Psoas muscle (tissue), 8 donors: ENCODE measurements around the gene SLC27A1. TPM values are rescaled to one million over a fixed set of nuclear protein-coding genes. Genes with fewer than 3 reads are reported as not detected.
"Not testable (repeated sequence)": the region's sequence is repeated elsewhere in the genome, so short reads cannot be mapped to it uniquely, and the experiment has no call there.

Experiments
- ATAC-seq, 4 donors: fragments of 200-7000 bp; cut with Tn5 transposase; one replicate each; pipeline ENCODE4 v1.9.1; 2020; ENCODE audit warnings: moderate library complexity in 3 of 4, mild to moderate bottlenecking in 2 of 4
- DNase-seq, 2 donors: peaks; one replicate each; pipeline ENCODE4 v3.0.0-alpha.2; 2020
- H3K27ac ChIP-seq: fragments of 200-600 bp; one replicate; pipeline ENCODE4 v1.8.0; 2022
- H3K27me3 ChIP-seq, 3 donors: fragments of 200-600 bp in 1 of 3; one replicate each; pipeline versions ENCODE4 v1.6.1 to v1.8.0; 2013 to 2022; ENCODE audit warnings: low read length in 2 of 3, mild to moderate bottlenecking in 2 of 3, moderate library complexity in 1 of 3; ENCODE audit not compliant: insufficient read depth in 3 of 3
- H3K36me3 ChIP-seq, 2 donors: fragments of 200-600 bp in 1 of 2; one replicate each; pipeline versions ENCODE4 v1.6.1 to v1.8.0; 2013 to 2022; ENCODE audit warnings: low read depth in 1 of 2, mild to moderate bottlenecking in 1 of 2, moderate library complexity in 1 of 2; ENCODE audit not compliant: insufficient read depth in 1 of 2
- H3K4me1 ChIP-seq: fragments of 200-600 bp; one replicate; pipeline ENCODE4 v1.8.0; 2022
- H3K4me3 ChIP-seq: fragments of 200-600 bp; one replicate; pipeline ENCODE4 v1.8.0; 2022; ENCODE audit warnings: mild to moderate bottlenecking
- H3K9me3 ChIP-seq: fragments of 200-600 bp; one replicate; pipeline ENCODE4 v1.8.0; 2022
- CTCF ChIP-seq: fragments of 200-600 bp; IDR thresholded peaks from one replicate; pipeline ENCODE4 v1.8.0; 2022; ENCODE audit warnings: antibody characterized with exemption
- WGBS, 3 donors: extraction: QIAGEN DNeasy Blood & Tissue Kit; methylation state at CpG; one replicate each; pipeline versions ENCODE4 v1.1.6 to v1.1.7; 2013; 5-methylcytosine and 5-hydroxymethylcytosine counted together
- intact Hi-C, 2 donors: fragments of 100-400 bp; cut with DNase I; formaldehyde crosslinking; loops; one replicate each; pipeline versions ENCODE4 v1.11.0 to v1.14.2; 2022
- polyA plus RNA-seq, 3 donors: library from polyadenylated mRNA; stranded (reverse); fragments of 200-250 nt; gene quantifications; one replicate each; pipeline ENCODE4 v1.2.3, GENCODE V29; 2013
- total RNA-seq, 4 donors: library from RNA; stranded (reverse); fragmentation: NEBNext Ultra II Directional in 2 of 4; extraction: Animal tissue kit (Norgen Biotek cat#: 25700) in 2 of 4; gene quantifications; one replicate each; pipeline versions ENCODE4 v1.2.1 to v1.2.4, GENCODE V29; 2021 to 2023
- donor health status: healthy with polysubstance abuse.
- donor health status: DM: no; HTN: no; CAD: no; lungs with moderate emphysema.
- donor health status: Bipolar disorder and iron deficiency.
- donor health status: healthy.
- donor health status: DM: yes; HTN: yes; CAD: no.
- donor health status: DM: no; HTN: no; CAD: no.
- donor health status: DM: no; HTN: no; CAD: no.
- donor health status: DM: yes; HTN: yes; CAD: no.

The SLC27A1 gene
- total and polyA plus RNA-seq, 7 donors: 11.8 to 40.1 (median 25.5) TPM

- Histone ChIP-seq H3K27ac (peak overlapping the region; percentile 9), H3K4me3 (no peak overlapping the region), H3K27me3 (no peaks in the 10 kb centered on the region), H3K4me1 (peaks cover 8% of the 10 kb centered on the region), H3K9me3 (no peaks in the 10 kb centered on the region), H3K36me3 (peaks cover 0 to 48% of the 10 kb centered on the region in 2 donors)
- DNase-seq (no peak), ATAC-seq (no peak)
- intact Hi-C loops: no loop called here
- TF ChIP-seq CTCF: no peak
- WGBS, 3 donors: 93 to 95% (median 94%) methylated on average over 2 of the region's 2 CpGs
Observed at GRCh38 chr19:17504030-17504429, 33.7 kb downstream of the SLC27A1 start.

GRCh38 chr19:17504456-17504855, 34.1 kb downstream of the SLC27A1 start:
- Histone ChIP-seq H3K9me3 (no peaks in the 10 kb centered on the region), H3K36me3 (peaks cover 0 to 48% of the 10 kb centered on the region in 2 donors), H3K4me3 (no peak overlapping the region), H3K27ac (peak overlapping the region; percentile 9), H3K27me3 (no peaks in the 10 kb centered on the region), H3K4me1 (peaks cover 8% of the 10 kb centered on the region)
- 82 to 90% (median 85%) methylated on average over 11 to 13 of the region's 13 CpGs for WGBS, 3 donors
- ATAC-seq (no peak), DNase-seq (no peak)
- intact Hi-C loops: no loop called here
- TF ChIP-seq CTCF: no peak

- H3K4me3 ChIP-seq: no peak overlapping the region
- ATAC-seq: no peak
Observed at GRCh38 chr19:17505223-17505622, 34.9 kb downstream of the SLC27A1 start.

GRCh38 chr19:17506745-17507144, 36.4 kb downstream of the SLC27A1 start:
- no peak for DNase-seq
- Histone ChIP-seq H3K4me1 (peaks cover 16% of the 10 kb centered on the region), H3K27ac (peak overlapping the region; percentile 23)

More at GRCh38 chr19:17505223-17505622, 34.9 kb downstream of the SLC27A1 start:
- Histone ChIP-seq H3K36me3 (peaks cover 0 to 45% of the 10 kb centered on the region in 2 donors), H3K9me3 (no peaks in the 10 kb centered on the region), H3K4me1 (peaks cover 10% of the 10 kb centered on the region), H3K27me3 (no peaks in the 10 kb centered on the region), H3K27ac (no peak overlapping the region)
- intact Hi-C loops: no loop called here
- DNase-seq: no peak
- TF ChIP-seq CTCF: no peak
- 63 to 73% (median 68%) methylated on average over 10 of the region's 10 CpGs for WGBS, 3 donors

GRCh38 chr19:17508558-17508933, 38.2 kb downstream of the SLC27A1 start:
- H3K4me3 ChIP-seq, ATAC-seq, H3K9me3 ChIP-seq, intact Hi-C loops, H3K27me3 ChIP-seq, DNase-seq: not testable (repeated sequence)
- H3K4me1 ChIP-seq: peaks cover 20% of the 10 kb centered on the region
- H3K27ac ChIP-seq: peak overlapping the region; percentile 32
- H3K36me3 ChIP-seq: peaks cover 0 to 22% of the 10 kb centered on the region in 2 donors
- 77 to 85% (median 79%) methylated on average over 3 of the region's 3 CpGs for WGBS, 3 donors

More at GRCh38 chr19:17506745-17507144, 36.4 kb downstream of the SLC27A1 start:
- peaks cover 0 to 32% of the 10 kb centered on the region in 2 donors for H3K36me3 ChIP-seq
- intact Hi-C loops: no loop called here
- no peak overlapping the region for H3K4me3 ChIP-seq
- no peaks in the 10 kb centered on the region for H3K27me3 ChIP-seq
- 51 to 77% (median 61%) methylated on average over 9 of the region's 9 CpGs for WGBS, 3 donors
- no peak for TF ChIP-seq CTCF
- ATAC-seq: peak in 2 of 4 donors; percentile 15 to 20
- no peaks in the 10 kb centered on the region for H3K9me3 ChIP-seq
